ENCODE results near the gene DNAH6.

GRCh38 chr2:84486441-84487115, 29.7 kb upstream of the DNAH6 start:
- TF ChIP-seq POLR2AphosphoS5 (IDR thresholded peaks at IDR 0.05; ENCODE audit: low read depth, low read length) (no peak), POLR2A (IDR thresholded peaks at IDR 0.05; ENCODE audit: low read depth, low read length) (no peak), SPI1 (IDR thresholded peaks at IDR 0.05; ENCODE audit: low read depth, low read length) (no peak)
